PC-9 (cell line): ENCODE measurements around the gene TAOK1.

ENCODE experiments used
- CTCF ChIP-seq: fragments of 200-600 bp; sonication (generic); conservative IDR thresholded peaks from 2 replicates; pipeline ENCODE4 v1.6.1; 2017; ENCODE audit warnings: mixed run types, antibody characterized with exemption, mild to moderate bottlenecking, moderate library complexity
- EZH2 ChIP-seq: fragments of 200-600 bp; sonication (generic); IDR thresholded peaks from 2 replicates; pipeline ENCODE4 v1.8.0; 2017; ENCODE audit warnings: antibody characterized with exemption, low read depth

- TF ChIP-seq CTCF = no peak
- TF ChIP-seq EZH2 = no peak
Observed at GRCh38 chr17:29557739-29558116, 167.6 kb downstream of the TAOK1 start.
